GM21529 (cell line): ENCODE data around the gene RASD2.

Experiments
- ATAC-seq: cut with Tn5 transposase; IDR thresholded peaks from one replicate; pipeline ENCODE4 v1.9.1; 2021; ENCODE audit not compliant: unreplicated experiment

Gene RASD2

DNA sequence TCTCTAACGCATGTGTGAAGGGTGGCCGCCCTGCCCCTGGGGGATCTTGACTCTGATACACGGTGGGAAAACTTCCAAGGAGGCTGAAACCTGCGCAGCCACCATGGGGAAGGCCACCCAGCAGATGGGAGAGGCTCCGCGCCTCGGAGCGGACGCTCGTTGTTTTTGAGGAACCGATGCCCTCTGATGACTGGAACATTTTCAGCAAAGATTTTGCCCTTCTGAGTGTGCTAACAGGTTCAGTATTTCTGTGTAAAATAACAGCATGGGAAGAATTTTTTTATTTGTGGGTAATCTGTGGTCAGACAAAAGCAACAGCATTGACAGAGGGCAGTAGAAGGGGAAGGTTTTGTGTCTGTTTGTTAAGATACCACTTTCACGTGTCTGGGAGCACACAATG is 59.8 kb downstream of the RASD2 start:
- ATAC-seq, result no peak

DNA sequence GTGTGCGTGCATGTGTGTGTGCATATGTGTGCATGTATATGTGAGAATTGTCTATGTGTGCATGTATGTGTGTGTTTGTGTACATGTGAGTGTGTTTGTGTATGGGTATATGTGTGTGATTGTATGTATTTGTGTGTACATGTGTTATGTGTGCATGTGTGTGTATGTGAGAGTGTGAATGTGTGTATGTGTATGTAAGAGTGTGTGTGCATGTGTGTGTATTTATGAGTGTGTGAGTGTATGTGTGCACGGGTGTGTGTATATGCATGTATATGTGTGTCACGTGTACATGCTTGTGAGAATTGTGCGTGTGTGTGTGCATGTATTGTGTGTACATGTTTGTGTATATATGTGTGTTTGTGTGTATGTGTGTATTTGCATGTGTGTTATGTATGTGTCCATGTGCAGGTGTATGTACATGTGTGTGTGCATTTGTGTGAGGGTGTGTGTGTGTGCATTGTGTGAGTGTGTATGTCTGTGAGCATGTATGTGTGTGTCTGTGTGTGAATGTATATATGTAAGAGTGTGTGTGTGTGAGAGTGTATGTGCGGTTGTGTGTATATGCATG is 60.5 kb downstream of the RASD2 start:
- no peak for ATAC-seq

DNA sequence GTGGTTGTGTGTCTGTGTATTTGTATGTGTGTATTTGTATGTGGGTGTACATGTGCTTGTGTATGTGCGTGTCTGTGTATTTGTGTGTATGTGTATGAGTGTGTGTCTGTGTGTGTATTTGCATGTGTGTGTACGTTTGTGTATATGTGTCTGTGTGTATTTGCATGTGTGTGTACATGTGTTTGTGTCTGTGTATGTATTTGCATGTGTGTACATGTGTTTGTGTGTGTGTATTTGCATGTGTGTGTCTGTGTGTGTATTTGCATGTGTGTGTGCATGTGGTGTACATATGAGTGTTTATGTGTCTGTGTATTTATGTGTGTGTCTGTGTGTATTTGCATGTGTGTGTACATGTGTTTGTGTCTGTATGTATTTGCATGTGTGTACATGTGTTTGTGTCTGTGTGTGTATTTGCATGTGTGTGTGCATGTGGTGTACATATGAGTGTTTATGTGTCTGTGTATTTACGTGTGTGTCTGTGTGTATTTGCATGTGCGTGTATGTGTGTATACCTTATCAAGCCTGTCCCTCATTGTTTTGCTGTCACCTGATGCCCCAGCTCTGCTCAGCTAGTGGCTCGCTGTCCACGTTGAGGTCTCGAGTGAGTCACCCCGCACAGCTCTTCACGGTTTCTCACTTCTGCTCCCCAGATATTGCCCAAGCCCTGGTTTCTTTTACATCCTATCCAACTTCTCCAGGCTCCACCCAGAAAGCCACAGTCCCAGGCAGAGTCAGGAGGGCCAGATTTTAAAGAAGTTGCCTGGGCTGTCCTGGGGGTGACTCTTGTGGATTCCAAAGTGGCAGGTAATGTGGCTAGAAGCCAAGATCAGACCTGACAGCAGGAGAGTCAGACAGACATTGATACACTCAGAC is 61.3 kb downstream of the RASD2 start:
- no peak for ATAC-seq
